Measurements from ENCODE around the gene DLGAP4.

DLGAP4 gene

DNA sequence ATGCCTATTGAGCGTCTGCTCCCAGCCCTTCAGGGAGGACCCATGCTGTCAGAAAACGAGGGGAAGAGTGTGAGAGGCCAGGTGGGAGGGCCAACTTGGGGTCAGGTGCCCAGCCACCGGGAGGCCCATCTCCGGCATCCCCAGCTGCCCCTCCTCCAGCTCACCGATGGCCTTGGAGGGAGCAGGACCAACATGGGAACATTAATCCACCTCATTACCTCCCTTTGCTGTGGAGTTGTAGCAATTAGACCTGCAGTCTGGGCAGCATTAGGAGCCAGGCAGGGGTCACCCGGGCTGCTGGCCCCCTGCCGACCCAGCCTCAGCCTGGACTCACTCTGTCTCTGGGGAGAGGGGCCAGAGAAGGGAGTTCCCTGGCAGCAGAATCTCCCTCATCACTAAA, 25.1 kb downstream of the DLGAP4 start:
- no peak for DNase-seq

DNA sequence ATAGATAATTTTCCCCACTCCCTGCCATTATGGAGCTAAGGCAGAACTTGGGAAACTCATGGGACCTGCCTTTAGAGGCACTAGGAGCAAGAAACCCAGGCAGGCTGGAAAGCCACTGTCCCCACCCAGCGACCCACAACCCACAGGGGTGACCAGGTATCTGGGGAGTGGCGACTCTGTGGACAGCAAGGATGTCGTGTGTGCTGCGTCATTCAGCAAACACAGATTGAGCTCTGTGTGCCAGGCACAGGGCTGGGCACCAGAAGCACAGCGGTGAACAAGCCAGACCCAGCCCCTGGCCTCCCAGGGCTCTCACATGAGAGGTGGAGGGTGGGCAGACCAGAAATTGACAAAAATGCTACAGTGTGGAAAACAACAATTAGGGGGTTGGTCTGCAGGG, 27.7 kb downstream of the DLGAP4 start:
- DNase-seq, result no peak

DNA sequence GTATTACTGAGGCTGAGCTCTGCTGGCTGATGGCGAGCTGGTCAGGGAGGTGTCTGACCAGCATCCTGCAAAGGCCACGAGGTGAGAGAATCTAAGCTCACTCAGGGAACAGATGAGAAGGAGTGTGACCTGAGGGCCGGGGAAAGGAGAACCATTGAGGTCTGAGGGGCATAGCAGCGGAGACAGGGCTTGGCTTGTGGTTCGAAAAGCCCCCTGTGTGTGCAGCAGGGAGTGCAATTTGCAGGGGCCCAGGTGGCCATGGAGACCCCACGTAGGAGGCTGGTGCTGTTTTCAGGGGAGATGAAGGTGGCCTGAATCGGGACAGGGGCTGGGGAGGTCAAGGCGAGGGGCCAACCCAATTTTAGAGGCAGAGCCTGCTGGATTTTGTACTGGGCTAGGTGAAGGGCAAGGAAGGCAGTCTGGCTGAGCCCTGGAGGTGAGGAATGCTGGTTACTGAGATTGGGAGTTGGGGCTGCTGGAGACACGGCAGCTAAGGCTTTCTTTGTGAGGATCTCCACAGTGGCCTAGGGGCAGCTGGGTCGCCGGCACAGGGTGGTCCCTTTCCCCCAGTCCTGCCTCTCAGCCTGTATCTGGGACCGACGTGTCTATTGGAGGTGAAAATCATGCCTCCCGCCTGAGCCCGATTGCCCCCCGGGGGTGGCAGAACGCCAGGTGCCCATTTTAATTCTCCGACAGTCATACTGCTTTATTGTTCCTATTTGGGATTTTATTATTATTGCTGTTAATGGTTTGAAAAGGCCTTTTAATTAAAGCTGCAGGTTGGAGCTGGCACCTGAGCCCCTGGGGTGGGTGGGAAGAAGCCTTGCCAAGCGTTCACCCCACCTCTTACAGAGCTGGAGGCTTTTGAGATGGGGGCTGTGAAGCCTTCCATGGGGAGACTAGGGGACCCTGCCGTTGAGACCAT, 28.4 kb downstream of the DLGAP4 start:
- DNase-seq, result no peak

DNA sequence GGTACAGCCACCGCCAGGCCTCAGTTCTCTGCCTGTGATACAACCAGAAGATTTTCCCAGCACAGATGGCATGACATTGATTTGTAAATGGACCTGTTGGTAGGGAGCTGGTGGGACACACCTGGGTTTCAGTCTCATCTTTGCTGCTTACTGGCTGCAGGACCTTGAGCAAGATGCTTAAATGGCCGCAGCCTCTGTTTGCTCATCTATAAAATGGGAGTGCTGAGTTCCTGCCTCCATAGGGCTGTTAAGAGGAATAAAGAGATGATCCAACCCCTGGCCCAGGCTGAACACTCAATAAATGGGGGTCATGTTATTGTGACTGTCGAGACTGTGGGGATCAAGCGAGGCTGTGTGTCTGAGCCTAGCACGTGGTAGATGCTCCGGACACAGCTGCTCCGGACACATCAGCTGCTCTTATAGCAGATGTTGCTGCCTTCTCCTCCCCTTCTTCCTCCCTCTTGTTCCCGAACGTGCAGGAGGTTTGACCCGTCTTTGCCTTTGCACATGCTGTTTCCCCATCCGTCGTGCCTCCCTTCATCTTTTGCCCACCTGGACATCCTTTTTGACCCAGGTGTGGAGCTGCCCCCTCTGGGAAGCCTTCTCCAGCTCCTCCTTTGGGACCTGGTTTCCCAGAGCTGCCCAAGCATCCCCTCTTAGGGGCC, 29.2 kb downstream of the DLGAP4 start:
- no peak for DNase-seq

DNA sequence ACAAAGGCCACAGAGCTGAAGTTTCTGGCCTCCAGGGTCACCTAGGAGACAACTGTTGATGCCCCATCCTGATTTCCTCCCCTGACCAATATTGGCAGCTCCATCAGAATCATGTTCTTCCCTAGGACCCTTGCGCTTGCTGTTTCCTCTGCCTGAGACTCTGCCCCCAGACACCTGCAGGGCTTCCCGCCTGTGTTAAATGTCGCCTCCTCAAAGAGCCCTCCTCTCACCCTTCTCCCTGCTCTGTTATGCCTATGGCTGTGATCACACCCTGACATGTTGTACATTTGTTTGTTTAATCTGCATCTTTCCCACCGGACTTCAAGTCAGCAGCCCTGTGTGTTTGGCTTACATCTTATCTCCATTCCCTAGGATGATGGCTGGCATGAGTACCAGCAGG, 30.1 kb downstream of the DLGAP4 start:
- no peak for DNase-seq

DNA sequence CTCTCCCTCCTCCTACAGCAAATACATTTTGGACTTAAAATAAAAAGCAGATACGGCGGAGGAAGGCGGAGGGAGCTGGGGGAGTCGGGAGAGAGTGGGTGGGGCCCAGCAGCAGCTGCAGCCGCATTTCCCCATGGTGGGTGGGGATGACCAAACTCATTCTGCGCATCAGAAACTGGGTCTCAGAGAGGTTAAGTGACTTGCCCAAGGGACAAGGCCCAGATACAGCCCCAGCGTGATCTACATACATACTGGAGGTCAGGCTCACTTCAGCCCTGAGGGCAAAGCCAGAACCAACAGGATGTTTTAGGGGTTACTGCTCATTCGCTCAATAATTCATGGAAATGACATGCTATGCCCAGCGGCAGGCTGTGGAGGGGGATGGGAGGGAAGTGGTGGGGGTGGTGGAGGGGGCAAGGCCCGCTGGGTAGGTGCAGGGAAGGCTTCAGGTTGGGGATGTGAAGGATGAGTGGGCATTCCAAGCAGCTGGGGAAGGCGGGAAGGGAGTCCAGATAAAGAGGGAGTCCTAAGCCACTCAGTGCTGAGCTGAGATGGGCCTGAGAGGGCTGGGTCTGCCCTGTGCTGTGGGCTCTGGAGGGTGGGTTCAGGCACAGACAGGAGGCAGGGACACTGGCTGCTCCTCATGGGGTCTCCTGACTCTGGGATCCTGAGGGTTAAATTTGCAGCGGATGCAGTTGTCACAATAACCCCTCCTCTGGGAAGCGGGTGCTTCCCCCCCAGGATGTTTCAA, 31.0 kb downstream of the DLGAP4 start:
- DNase-seq, result no peak

DNA sequence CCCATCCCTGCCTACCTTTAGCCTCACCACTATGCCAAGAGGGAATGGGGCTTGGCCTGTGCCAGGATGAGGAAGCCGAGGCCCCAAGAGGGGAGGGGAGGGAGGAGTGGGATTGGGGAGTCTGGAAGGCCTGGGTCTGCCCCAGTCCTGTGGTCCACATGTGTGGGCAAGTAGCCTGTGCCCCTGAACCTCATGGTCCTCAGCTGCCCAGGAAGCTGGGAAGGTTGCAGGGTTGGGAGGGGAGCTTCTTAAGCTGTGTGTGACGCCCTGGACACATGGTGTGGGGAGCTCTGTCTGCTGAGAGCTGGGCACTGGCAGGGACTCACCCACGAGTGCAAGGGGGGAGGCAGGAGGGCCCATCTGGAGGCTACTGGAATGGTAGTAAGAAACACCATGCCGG, 31.7 kb downstream of the DLGAP4 start:
- DNase-seq, result no peak

DNA sequence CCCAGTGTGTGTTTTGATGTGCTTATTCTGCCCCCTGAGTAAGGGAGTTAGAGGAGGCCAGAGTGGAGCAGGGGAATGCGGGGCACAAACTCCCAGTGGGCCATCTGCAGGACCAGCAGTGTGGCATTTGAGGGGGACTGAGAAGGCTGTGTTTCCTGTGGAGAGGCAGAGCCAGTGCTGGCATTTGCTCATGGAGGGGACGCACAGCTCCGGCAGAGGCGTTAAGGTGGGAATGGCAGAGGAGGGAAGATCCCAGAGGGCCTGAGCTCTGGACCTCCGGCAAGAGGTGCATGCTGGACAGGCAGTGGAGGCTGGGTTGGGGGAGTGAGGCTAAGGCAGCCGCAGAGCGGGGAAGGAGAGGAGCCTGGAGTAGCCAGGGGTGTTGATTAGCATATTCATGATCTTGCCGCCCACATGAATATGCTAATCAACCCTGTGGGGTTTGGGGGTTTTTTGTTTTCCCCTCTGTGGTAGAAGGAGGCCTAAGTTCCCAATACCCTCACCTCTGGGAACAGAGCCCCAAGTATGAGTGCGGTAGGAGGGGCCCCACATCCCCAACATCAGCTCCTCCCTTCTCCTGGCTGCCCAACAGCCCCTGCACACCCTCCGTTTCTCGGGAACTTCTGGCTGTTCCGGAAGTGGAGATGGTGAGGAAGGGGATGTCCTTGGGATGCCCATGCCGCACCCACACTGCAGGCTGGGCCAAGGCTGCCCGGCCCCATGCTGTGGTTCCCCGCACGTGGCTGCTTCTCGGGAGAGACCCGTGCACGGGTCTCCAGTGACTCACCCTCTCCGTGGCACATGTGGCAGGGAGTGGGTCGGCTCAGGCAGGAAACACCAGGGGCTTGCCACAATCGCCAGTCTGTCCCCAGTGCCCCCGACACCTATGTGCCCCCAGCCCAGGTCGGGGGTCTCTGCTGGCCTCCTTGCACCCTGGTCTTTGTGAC, 33.8 kb downstream of the DLGAP4 start:
- no peak for DNase-seq

DNA sequence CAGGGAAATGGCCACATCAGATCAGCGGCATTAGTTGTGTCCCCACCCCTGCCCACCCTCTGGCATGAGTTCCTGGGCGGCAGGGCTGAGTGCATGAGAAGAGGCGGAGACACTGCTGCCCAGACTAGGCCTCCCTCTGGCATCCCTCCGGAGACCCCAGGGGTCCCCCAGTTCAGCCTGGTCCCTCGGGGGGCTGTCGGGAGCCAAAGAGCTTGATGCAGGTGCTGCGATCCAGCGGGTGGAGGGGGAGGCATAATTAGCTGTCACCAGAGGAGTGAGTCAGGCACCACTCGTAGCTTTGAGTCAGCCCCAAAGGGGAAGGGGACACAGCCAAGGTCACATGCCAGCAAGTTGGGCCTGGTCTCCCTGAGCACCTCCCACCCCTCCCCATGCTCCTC, 34.5 kb downstream of the DLGAP4 start:
- DNase-seq, result no peak

DNA sequence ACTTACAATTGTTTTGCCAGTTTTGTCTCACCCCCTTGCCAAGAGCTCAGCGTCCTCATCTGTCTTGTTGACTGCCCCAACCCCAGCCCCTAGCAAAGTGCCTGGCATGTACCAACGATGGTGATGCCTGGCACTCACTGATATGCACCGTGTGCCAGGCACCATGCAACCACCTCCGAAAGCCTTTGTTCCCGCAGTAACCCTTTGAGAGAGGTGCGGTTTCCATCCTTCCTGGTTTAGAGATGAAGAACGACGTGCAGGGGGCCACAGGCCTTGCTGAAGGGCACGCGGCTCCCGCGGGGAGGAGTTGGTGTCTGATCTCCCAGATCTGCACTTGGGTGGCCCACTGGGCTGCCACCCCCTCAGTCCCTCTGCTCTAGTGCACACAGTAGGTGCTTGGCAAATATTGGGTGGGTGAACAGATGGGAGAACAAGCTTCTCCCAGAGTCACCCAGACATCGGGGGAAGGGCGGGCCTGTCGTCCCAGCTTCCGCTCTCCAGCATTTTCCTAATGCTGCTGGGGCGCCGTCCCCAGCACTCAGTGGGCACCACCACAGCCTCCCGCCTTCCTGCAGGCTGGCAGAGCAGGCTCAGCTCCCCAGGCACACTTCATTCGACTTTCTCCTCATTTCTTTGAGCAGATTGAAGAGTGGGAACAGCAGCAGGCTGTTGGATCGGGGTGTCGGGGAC, 35.3 kb downstream of the DLGAP4 start:
- DNase-seq, result no peak

DNA sequence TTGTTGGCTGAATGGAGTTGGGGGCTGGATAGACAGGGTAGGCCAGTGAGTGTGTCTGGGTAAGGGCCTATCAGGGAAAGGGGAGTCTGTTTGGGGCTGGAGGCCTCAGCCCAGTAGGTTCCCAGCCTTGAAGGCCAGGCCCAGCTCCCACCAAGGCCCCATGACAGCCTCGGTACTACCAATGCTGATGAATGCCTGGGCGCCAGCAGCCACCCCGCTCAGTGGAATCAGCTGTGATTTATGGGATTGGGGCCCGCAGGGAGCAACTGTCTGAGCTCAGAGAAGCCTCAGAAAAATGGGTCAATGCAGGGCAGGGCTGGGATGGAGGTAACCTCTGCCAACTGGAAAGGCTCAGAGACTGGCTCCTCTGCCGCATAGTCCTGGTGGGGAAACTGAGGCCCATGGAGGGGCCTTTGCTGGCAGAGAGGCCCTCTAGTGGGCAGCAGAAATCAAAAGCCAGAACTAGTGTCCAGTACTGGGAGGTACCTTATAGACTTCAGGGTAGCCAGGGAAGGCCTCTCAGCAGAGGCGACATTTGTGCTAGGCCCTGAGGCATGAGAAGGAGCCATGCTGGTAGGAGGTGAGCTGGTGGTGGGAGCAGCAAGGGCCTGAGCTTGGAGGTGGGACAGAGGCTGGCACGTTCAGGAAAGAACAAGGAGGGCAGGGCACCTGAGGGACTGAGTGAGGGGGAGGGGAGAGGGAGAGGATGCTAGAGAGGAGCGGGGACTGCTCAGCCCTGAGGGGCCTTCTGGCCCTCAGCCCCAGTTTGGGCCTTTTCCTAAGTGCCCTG, 36.4 kb downstream of the DLGAP4 start:
- no peak for DNase-seq

DNA sequence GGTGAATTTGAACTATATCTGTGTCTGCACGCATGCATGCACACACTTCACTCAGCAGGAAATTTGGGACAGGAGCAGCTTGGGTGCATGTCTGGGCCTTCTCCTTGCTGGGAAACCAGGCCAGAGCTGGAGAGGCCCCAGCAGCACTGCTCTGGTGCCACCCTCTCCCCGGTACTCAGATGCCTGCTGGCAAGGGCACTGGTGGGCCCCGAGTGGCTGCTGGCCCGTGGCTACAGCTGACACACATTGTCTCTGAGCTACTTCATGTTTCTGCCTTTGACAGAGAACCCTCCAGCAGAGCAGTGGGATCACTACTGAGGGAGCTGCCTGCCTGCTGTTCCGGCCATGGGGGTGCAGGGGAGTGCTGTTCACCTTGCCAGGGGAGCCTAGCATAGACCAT, 37.5 kb downstream of the DLGAP4 start:
- DNase-seq, result no peak

DNA sequence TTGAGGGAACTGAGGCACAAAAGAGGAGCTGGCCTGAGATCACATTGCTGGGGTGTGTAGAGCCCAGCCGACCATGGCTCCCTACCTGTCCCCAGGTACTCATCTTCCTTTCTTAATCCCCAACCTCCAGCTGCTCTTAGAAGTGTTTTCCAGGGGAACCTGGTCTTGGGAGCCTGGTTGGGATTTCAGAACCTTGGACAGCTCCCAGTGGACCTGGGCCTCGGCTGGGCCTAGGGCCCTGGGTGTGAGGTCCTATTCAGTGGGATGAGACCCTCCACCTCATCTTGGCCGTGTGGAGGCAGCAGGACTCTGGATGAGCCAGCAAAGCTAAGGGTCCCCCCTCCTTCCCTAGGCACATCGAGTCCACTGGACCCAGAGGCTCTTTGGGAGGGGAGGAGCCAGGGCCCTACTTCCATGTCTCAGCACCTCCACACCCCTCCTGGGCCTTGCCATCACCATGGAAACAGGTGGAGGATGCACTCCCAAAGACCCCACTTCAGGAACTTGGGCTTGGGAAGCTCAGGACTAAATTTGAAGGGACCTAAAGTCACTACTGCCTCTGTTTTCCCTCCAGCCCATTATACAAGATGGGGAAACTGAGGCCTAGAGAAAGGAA, 38.5 kb downstream of the DLGAP4 start:
- DNase-seq, result no peak

DNA sequence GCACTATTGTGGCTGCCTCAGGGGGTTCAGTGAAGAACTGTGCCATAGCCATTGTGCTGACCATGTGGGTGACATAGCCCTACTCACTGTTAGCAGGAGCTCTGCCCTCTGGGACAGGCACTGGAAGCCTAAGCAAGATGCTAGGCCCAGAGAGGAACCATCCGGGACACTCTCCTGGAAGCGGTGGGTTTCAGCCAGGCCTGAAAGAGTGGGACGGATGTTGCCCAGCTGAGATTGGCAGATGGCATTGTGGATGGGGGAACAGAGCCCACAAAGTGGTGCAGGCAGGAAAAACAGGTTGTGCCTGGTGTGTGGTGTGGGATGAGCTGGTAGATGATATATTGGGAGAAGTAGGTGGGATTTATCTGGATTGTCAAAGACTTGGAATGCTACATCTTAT, 40.1 kb downstream of the DLGAP4 start:
- no peak for DNase-seq

DNA sequence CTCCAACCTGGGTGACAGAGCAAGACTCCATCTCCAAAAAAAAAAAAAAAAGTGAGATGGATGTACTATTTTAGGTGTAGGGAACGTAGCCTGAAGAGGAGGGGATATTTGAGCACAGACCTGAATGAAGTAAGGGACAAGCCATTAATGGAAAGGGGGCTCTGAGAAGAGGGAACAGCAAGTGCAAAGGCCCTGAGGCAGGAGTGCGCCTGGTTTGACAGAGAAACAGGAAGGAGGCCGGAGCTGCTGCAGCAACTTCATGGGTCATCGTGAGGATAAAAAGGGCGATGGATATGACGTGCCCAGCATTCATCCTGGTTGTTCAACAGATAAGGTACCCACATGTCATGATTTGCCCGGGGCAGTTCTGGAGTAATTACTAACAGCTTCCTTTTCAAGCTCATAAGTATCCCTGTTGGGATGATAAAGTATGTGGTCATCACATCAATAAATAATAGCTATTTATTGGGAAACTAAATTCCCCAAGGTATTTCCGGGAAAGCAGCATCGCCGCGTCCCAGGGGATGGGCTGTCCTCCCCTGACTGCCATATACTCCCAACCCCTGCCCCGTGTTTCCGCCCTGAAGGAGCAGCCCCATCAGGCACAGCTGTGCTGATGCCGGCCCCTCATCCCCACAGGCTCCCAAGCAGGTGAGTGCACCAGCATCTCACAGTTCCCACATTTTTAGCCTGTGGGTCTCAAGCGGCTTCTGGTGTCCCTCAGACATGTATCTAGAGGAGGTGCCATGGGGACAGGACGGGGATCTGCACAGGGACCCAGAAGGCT, 43.4 kb downstream of the DLGAP4 start:
- no peak for DNase-seq

DNA sequence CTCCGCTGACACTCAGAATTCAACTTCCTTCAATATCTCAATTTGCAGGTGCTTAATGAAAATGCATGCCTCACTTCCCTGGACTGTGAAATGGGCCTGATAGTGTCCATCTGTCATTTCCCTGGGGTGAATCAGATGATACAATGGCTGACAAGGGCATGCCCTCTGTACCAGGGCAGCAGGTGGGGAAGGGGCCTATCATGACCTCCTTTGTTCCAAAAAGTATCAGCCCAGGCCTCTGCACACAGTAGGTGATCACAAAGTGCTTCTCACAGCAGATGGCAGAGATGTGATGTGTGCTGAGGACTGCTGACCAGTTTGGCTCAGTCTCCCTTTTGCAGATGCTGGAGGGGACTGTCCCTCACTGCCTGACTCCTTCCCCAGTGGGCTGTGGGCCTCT, 44.3 kb downstream of the DLGAP4 start:
- DNase-seq, result no peak

DNA sequence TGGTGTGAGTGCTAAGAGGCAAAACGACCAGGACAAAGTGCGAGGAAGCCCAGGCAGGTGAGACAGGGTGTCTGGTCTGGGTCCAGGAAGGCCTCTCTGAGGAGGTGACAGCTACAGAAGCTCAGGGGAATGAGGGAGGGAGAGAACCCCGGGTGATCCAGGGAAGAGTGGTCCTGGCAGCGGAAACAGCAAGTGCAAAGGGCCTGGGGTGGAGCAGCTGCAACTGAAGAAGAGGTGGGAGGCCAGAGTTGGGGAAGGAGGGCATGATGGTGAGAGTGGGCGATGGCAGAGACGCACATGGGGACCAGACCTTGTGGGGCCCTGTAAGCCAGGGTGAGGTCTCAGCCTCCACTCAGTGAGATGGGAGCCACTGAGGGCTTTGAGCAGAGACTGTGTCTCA, 45.8 kb downstream of the DLGAP4 start:
- DNase-seq, result no peak

DNA sequence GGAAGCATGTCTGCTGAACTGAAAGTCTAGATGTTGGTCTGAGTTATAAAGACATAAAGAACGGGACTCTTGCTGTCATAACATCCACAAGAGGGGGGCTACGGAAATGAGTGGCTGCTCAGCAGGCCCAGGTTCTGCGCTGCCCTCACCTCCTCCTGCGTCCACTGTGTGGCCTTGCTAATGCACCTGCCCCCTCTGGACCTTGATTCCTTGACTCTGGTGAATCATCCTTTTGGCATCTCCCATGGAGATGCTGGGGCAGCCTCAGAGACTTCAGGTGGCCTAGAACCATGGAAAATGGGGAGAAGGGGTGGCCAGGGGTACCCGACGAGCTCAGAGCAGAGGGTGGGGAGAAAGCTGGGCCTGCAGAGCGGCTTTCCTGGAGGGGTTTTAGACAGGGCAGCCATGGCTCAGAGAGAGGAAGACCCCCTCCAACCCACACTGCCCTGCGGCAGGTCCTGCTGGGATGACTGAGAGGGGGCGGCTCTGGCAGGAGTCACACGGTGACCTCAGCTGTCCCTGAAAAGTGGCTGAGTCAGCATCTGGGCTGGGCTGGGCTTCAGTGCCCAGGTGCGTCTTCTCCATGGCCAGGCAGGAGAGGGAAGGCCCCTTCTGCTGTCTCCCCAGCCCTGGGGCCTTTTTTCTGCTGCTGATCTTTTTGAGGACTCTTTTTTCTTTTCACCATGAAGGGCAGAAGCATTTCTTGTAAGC, 46.9 kb downstream of the DLGAP4 start:
- no peak for DNase-seq

DNA sequence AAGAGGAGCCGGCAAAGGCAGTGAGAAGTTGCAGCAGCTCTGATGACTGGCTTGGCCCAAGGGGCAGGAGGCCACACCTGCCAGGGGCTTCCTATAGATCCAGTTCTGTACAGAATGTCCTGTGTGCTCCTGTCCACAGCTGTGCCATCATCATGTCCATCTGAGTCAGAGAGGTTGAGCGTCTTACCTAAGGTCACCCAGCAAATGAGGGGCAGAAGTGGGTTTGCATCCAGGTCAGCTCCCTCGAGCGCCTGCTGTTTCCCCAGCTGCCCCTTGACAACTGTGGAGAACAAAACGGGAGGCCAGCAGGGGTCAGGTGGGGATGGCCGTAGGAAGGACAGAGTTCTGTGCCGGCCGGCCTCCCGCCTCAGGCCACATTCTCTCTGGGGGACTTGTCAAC, 47.6 kb downstream of the DLGAP4 start:
- no peak for DNase-seq

Data from NCI-H524 (cell line).